ENCODE data around the gene CASKIN2.

The CASKIN2 gene

DNA sequence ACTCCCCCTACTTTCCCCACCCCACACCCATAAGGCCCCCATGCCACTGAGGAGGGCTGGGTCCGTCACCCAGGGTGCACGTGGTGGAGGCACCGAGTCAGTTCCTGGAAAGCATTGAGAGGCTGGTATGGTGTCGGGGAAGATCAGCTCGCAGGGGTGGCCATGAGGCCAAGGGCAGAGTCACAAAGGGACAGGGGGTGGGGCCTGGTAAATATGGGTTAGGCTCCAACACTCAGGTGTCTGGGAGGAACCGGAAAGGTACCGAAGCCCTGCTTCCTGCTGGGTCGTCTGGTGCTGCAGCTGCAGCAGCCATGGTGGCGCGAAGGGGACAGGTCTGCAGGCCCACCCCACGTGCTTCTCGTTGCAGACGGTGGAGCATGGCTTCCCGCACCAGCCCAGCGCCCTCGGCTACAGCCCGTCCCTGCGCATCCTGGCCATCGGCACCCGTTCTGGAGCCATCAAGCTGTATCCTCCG is 40.4 kb upstream of the CASKIN2 start (continued):
- TF ChIP-seq, protein P1, sequence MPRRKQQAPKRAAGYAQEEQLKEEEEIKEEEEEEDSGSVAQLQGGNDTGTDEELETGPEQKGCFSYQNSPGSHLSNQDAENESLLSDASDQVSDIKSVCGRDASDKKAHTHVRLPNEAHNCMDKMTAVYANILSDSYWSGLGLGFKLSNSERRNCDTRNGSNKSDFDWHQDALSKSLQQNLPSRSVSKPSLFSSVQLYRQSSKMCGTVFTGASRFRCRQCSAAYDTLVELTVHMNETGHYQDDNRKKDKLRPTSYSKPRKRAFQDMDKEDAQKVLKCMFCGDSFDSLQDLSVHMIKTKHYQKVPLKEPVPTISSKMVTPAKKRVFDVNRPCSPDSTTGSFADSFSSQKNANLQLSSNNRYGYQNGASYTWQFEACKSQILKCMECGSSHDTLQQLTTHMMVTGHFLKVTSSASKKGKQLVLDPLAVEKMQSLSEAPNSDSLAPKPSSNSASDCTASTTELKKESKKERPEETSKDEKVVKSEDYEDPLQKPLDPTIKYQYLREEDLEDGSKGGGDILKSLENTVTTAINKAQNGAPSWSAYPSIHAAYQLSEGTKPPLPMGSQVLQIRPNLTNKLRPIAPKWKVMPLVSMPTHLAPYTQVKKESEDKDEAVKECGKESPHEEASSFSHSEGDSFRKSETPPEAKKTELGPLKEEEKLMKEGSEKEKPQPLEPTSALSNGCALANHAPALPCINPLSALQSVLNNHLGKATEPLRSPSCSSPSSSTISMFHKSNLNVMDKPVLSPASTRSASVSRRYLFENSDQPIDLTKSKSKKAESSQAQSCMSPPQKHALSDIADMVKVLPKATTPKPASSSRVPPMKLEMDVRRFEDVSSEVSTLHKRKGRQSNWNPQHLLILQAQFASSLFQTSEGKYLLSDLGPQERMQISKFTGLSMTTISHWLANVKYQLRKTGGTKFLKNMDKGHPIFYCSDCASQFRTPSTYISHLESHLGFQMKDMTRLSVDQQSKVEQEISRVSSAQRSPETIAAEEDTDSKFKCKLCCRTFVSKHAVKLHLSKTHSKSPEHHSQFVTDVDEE (CRISPR knock-in tag; IDR thresholded peaks at IDR 0.05): no peak
- no peak for TF ChIP-seq CSDC2 (CRISPR knock-in tag; IDR thresholded peaks at IDR 0.05)

DNA sequence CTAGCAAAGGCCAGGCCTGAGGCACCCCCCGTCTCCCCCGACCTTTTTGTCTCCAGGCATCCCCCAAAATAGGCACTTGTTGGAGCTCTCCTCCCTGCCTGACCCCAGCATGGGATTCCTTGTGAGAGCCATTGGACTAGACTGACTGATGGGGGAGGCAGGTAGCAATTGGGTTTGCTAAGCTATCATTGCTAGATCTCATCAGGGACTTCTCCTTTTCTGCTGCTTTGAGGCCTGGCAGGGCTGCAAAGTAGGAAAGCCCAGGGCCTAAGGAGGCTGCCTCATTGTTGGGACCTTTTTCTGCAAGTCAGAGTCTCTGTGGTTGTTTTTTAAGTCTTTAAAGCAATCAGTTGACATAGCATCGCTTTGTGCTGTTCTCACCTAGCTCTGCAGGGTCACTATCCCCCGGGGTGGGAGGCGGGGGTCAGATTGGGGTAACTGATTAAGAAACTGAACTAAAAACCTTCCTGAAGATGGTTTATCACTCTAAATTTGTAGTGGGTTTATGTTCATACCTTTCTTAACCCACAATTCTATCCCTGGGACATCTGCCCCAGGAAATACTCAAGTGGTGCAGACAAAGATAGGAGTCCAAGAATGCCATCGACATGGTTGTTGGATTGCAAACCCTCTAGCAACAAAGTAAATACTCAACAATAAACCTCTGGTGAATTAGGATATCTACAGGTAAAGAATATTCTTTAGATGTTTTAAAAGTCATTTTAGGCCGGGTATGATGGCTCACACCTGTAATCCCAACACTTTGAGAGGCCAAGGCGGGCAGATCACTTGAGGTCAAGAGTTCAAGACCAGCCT is 38.2 kb upstream of the CASKIN2 start:
- no peak for ATAC-seq
- TF ChIP-seq OSR1 (CRISPR knock-in tag; IDR thresholded peaks at IDR 0.05) (no peak), RARB (CRISPR knock-in tag; IDR thresholded peaks at IDR 0.05) (no peak), ZC3H10 (CRISPR knock-in tag; IDR thresholded peaks at IDR 0.05) (no peak), ZFP30 (CRISPR knock-in tag; IDR thresholded peaks at IDR 0.05) (no peak), BACH2 (CRISPR knock-in tag; IDR thresholded peaks at IDR 0.05; ENCODE audit: borderline replicate concordance) (no peak), TOX (CRISPR knock-in tag; IDR thresholded peaks at IDR 0.05; ENCODE audit: borderline replicate concordance) (no peak), ESRRG (CRISPR knock-in tag; IDR thresholded peaks at IDR 0.05) (no peak), GLIS3 (CRISPR knock-in tag; IDR thresholded peaks at IDR 0.05) (no peak), ZNF565 (CRISPR knock-in tag; conservative IDR thresholded peaks at IDR 0.05; ENCODE audit: low read depth) (no peak), ARNTL (CRISPR knock-in tag; IDR thresholded peaks at IDR 0.05; ENCODE audit: borderline replicate concordance, low read depth) (no peak), SNAI2 (CRISPR knock-in tag; IDR thresholded peaks at IDR 0.05) (no peak), ZNF8 (CRISPR knock-in tag; IDR thresholded peaks at IDR 0.05) (no peak), PPARA (CRISPR knock-in tag; IDR thresholded peaks at IDR 0.05; ENCODE audit: borderline replicate concordance) (no peak), ZFP3 (CRISPR knock-in tag; IDR thresholded peaks at IDR 0.05) (no peak), ISL1 (CRISPR knock-in tag; IDR thresholded peaks at IDR 0.05) (no peak)
- TF ChIP-seq, protein P2, sequence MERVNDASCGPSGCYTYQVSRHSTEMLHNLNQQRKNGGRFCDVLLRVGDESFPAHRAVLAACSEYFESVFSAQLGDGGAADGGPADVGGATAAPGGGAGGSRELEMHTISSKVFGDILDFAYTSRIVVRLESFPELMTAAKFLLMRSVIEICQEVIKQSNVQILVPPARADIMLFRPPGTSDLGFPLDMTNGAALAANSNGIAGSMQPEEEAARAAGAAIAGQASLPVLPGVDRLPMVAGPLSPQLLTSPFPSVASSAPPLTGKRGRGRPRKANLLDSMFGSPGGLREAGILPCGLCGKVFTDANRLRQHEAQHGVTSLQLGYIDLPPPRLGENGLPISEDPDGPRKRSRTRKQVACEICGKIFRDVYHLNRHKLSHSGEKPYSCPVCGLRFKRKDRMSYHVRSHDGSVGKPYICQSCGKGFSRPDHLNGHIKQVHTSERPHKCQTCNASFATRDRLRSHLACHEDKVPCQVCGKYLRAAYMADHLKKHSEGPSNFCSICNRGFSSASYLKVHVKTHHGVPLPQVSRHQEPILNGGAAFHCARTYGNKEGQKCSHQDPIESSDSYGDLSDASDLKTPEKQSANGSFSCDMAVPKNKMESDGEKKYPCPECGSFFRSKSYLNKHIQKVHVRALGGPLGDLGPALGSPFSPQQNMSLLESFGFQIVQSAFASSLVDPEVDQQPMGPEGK (CRISPR knock-in tag; IDR thresholded peaks at IDR 0.05; ENCODE audit: borderline replicate concordance): no peak
- TF ChIP-seq, protein P1 (CRISPR knock-in tag; IDR thresholded peaks at IDR 0.05): no peak
- TF ChIP-seq, protein P3, sequence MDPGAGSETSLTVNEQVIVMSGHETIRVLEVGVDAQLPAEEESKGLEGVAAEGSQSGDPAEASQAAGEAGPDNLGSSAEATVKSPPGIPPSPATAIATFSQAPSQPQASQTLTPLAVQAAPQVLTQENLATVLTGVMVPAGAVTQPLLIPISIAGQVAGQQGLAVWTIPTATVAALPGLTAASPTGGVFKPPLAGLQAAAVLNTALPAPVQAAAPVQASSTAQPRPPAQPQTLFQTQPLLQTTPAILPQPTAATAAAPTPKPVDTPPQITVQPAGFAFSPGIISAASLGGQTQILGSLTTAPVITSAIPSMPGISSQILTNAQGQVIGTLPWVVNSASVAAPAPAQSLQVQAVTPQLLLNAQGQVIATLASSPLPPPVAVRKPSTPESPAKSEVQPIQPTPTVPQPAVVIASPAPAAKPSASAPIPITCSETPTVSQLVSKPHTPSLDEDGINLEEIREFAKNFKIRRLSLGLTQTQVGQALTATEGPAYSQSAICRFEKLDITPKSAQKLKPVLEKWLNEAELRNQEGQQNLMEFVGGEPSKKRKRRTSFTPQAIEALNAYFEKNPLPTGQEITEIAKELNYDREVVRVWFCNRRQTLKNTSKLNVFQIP (CRISPR knock-in tag; IDR thresholded peaks at IDR 0.05; ENCODE audit: borderline replicate concordance, low read depth): no peak

DNA sequence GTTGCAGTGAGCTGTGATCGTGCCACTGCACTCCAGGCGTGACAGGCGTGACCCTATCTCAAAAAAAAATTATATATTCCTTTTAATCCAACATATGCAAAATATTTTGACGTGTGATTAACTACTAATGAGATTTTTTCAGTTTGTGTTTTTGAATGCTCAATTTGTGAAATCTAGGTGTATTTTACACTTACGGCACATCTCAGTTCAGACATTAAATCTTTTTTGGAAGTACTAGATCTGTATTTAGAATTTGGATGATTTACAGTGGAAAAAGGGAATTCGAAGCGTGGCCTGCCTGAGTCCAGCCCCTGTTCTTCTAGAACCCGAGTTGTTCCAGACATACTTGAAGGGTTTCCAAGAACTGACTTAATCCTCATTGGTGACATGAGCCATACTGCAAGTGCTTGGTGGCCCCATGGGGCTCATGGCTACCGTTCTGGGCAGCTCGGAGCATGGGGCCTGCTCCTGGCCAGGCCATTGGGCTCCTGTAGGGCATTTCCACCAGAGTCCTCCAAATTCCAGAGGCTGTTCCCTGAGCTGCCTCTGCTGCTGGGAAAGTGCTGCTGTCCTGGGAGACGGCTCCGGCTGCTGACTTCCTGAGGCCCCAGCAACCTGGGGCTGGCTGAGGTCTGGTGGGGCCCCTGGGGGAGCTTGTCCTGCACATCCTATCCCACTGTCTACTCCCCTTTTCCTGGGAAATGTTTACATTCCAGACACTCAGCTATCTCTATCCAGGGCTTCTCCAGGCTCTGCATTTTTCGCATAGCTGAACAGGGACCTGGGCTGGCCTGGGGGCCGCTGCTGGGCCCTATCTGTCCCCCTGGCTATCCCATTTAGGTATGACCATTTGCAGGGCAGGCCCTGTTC is 37.3 kb upstream of the CASKIN2 start:
- peak; percentile 26 for ATAC-seq
- TF ChIP-seq ZFP3 (CRISPR knock-in tag; IDR thresholded peaks at IDR 0.05) (no peak), ARNTL (CRISPR knock-in tag; IDR thresholded peaks at IDR 0.05; ENCODE audit: borderline replicate concordance, low read depth) (no peak), PPARA (CRISPR knock-in tag; IDR thresholded peaks at IDR 0.05; ENCODE audit: borderline replicate concordance) (no peak), ESRRG (CRISPR knock-in tag; IDR thresholded peaks at IDR 0.05) (no peak), TCF4 (CRISPR knock-in tag; IDR thresholded peaks at IDR 0.05; ENCODE audit: borderline replicate concordance) (no peak), OSR1 (CRISPR knock-in tag; IDR thresholded peaks at IDR 0.05) (no peak)
- TF ChIP-seq, protein P4, sequence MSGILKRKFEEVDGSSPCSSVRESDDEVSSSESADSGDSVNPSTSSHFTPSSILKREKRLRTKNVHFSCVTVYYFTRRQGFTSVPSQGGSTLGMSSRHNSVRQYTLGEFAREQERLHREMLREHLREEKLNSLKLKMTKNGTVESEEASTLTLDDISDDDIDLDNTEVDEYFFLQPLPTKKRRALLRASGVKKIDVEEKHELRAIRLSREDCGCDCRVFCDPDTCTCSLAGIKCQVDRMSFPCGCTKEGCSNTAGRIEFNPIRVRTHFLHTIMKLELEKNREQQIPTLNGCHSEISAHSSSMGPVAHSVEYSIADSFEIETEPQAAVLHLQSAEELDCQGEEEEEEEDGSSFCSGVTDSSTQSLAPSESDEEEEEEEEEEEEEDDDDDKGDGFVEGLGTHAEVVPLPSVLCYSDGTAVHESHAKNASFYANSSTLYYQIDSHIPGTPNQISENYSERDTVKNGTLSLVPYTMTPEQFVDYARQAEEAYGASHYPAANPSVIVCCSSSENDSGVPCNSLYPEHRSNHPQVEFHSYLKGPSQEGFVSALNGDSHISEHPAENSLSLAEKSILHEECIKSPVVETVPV (CRISPR knock-in tag; IDR thresholded peaks at IDR 0.05): no peak
- TF ChIP-seq, protein P1 (CRISPR knock-in tag; IDR thresholded peaks at IDR 0.05): no peak

Measured in SK-N-SH treated with all-trans-retinoic acid at 6 μM for 48 hours (cell line).